Colon (tissue), 2 donors: ENCODE results near the gene LPCAT3.

Experiments
- FAIRE-seq: peaks from 2 replicates; lab custom pipeline; 2012; peaks lifted over from hg19 to GRCh38; lab: Jason Lieb, UNC
- donor health status: control.
- donor health status: control.

The LPCAT3 gene

DNA sequence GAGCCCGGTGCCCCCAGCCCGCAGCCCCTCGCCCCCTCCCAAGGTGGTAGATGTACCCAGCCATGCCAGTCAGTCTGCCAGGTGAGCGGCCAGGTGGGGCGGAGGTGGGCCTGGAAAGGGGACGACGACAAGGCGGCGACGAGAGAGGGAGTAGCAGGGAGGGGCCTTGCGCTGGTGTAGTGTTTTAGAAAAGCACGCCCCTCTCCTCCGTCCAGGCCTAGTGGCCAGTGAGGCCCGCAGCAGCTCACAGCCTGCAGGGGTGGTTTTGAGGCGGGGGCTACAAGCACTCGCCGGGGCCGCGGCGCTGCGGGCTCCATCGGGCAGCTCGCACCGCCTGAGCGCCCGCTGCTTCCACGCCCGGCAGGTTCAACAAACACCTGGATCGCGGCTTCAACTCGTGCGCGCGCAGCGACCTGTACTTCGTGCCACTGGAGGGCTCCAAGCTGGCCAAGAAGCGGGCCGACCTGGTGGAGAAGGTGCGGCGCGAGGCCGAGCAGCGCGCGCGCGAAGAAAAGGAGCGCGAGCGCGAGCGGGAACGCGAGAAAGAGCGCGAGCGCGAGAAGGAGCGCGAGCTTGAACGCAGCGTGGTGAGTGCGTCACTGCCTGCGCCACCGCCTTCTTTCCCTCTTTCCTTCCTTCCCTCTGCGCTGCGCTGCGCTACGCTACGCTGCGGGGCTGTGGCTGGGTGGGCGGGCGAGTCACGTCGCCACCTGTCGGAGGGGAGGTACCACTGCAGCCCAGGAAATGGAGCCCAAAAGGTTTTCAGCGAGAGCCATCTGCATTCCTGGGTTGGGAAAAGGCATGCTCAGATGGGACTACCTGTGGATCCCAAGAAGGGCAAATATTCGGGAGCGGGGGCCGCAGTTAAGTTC is 80.6 kb downstream of the LPCAT3 start:
- peak; percentile 65 for FAIRE-seq

DNA sequence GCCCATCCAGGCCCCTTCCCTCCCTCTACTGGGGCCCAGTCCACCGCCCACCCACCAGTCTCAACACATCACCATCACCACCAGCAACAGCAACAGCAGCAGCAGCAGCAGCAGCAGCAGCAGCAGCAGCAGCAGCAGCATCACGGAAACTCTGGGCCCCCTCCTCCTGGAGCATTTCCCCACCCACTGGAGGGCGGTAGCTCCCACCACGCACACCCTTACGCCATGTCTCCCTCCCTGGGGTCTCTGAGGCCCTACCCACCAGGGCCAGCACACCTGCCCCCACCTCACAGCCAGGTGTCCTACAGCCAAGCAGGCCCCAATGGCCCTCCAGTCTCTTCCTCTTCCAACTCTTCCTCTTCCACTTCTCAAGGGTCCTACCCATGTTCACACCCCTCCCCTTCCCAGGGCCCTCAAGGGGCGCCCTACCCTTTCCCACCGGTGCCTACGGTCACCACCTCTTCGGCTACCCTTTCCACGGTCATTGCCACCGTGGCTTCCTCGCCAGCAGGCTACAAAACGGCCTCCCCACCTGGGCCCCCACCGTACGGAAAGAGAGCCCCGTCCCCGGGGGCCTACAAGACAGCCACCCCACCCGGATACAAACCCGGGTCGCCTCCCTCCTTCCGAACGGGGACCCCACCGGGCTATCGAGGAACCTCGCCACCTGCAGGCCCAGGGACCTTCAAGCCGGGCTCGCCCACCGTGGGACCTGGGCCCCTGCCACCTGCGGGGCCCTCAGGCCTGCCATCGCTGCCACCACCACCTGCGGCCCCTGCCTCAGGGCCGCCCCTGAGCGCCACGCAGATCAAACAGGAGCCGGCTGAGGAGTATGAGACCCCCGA is 81.4 kb downstream of the LPCAT3 start:
- FAIRE-seq = no peak

DNA sequence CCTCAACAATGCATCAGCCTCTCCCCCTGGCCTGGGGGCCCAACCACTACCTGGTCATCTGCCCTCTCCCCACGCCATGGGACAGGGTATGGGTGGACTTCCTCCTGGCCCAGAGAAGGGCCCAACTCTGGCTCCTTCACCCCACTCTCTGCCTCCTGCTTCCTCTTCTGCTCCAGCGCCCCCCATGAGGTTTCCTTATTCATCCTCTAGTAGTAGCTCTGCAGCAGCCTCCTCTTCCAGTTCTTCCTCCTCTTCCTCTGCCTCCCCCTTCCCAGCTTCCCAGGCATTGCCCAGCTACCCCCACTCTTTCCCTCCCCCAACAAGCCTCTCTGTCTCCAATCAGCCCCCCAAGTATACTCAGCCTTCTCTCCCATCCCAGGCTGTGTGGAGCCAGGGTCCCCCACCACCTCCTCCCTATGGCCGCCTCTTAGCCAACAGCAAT is 82.1 kb downstream of the LPCAT3 start:
- FAIRE-seq = no peak

DNA sequence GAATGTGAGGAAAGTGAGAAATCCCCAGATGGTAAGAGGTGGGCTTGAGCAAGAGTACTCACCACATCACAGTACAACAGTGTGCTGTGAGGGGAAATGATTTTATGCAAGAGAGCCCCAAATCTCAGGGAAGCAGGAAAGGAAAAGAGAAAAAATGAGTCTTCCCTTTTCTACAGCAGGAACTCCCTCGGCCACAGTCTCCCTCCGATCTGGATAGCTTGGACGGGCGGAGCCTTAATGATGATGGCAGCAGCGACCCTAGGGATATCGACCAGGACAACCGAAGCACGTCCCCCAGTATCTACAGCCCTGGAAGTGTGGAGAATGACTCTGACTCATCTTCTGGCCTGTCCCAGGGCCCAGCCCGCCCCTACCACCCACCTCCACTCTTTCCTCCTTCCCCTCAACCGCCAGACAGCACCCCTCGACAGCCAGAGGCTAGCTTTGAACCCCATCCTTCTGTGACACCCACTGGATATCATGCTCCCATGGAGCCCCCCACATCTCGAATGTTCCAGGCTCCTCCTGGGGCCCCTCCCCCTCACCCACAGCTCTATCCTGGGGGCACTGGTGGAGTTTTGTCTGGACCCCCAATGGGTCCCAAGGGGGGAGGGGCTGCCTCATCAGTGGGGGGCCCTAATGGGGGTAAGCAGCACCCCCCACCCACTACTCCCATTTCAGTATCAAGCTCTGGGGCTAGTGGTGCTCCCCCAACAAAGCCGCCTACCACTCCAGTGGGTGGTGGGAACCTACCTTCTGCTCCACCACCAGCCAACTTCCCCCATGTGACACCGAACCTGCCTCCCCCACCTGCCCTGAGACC is 82.7 kb downstream of the LPCAT3 start:
- FAIRE-seq = no peak

DNA sequence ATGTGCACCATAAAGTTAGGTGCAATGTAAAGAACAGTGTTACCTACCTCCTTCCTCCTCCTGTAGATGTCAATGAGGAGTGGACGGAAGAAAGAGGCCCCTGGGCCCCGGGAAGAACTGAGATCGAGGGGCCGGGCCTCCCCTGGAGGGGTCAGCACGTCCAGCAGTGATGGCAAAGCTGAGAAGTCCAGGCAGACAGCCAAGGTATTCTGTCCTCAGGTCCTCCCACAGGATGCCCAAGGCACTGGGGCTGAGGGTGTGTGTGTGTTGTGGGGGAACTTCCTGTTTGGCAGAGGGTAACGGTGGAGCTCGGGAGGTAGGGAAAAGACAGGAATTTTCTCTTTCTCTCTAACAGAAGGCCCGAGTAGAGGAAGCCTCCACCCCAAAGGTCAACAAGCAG is 84.2 kb downstream of the LPCAT3 start:
- FAIRE-seq = no peak

DNA sequence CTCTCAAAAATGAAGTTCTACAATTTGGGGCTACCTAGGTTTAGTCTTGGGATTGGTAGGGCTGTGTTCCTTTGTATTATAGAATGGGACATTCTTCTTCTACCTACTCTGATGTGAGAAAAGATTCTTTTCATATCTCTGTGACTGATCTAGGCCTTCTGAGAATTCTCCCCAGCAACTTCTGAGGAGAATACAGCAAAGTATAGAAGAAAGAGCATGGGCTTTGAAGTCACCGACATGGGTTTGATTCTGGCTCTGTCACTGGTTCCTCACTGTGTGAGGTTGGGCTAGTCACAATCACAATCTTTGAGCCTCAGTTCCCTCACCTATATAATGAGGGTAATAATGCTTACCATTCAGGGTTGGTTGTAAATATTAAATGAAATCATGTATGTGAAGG is 85.5 kb downstream of the LPCAT3 start:
- no peak for FAIRE-seq

DNA sequence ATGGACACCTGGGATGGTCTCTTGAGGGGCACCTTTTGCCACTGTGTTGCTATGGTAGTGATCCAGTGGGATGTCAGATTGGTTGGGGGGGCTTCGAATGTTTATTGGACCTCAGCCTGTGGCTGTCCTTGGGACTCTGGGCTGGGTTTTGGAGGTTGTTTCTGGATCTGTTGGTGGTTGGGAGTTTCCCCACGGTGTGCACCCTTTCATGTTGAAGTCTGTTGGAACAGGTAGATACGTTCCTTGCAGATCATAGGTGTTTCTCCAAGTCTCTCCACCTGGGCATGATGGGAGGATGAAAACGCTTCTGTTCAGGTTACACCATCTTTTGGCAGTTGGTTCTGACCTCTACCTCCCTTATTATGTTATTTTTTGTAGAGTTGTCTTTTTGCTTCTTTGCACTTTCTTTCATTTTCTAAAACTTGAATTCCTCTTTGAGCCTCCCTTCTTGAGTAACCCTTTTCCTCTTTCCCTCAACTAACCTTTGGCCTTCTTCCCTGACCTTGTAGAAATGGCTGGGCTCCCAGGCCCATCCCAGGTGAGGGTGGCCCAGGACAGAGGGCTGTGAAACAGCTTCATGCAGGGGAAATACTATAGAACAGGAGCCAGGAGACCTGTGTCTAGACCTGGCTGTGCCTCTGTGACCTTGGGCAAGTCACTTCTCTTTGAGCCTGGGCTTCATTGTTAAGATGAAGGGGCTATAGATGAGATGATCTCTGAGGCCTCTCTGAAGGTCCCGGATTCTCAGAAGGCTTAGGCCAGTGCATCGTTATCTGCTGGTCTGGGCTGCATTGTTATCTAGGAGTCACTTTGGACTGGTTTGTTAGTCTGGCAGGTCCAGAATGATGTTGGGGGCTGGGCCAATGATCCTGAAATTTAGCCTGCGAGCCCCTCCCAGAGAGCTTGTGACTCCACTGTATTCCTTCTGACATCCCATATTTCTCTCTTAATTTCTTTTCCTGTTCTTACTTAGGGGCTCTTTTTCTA is 88.5 kb downstream of the LPCAT3 start:
- no peak for FAIRE-seq

DNA sequence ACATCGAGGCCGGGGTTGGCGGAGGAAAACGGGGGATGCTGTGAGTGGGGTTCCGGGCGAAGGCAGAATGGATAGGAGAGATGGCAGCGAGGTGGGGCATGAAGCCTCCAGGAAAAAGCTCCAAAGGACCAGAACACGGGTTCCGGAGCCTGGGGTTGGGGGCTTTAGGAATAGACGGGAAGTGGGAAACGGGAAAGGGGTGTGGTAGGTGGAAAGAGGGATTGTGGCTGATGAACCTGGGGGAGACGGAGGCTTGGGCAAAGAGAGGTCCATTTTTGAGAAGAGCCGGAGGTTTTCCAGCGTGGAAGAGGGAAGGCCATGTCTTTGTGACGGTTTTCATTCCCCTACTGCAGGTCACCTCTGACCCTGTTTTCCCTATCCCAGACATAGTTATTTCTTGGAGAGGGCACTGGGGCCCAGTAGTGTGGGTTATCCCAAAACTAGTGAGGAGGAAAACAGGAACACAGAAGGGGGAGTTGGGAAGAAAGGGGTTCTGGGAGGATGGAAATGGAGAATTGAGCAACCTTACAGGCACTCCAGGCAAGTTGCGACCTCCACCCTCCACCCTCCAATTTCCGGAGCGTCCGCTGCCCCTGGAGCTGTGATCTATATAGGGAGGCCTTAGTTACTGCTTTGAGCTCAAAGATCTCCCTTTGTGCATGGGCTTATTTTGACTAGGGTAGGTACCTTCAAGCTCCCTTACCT is 89.4 kb downstream of the LPCAT3 start:
- FAIRE-seq = no peak

DNA sequence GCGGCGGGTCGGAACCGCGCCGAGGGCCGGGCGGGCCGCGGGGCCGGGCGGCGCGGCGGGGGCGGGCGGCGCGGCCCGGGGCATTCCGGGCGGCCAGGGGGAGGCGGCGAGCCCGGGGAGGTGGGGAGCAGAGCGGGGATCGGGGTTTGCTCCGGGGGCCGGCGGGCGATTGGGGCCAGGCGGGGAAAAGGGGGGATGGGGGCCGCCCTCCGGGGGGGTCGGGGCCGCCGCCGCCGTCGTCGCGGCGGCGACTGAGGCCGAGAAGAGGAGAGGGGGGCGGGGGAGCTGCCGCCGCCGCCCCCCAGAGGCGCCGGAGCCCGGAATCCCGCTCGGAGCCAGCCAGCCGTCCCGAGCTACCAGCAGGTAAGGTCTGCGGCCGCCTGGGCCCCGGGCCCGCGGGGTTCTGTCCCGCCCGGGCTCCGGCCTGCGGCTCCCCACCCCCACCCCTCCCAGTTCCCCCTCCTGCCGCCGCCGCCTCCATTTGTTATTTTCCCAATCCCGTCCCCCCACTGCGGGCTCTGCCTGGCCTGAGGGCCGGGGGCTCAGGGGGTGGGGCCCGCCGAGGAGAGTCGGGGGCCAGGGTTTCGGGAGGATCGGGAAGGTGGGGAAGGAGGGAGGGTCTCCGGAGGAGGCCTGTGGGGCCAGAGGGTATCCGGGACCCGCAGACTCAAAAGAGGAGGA is 90.1 kb downstream of the LPCAT3 start:
- no peak for FAIRE-seq

DNA sequence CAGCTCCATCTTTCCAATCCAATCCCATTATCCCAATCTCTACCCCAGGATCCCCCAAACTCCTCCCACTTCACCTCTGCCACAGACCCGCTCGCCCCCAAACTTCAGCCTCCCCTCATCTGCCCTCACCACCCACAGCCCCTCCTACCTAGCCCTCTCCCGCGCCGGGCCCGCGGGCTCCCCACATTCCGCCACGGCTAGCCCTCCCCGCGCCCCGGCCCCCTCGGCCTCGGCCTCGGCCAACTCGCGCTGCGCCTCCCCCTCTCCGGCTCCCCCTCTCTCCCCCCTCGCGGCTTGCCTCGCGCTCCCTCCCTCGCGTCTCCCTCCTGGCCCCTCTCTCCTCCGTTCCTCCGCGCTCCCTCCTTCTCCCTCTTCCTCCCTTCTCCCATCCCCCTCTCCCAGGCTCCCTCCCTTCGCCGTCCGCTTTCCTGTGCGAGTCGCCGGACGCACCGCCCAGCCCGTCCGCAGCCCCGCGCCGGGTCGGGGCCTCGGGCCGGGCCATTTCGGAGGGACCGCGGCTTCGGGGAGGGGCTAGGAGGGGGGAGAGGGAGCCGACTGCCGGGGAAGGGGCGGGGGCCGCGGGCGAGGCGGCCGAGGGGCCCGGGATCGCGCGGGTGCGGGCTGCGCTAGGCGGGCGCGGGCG is 90.8 kb downstream of the LPCAT3 start, which contains the start of gene ATN1:
Gene ATN1, plus strand, starts transcription at position 581 of the 643 bp plus-strand sequence. CDS start 6,043 bp downstream, outside the sequence.
- FAIRE-seq = no peak
